OCI-LY7 (cell line): Measurements from ENCODE around the gene RARS2.

ENCODE experiments used
- CTCF ChIP-seq: fragments of 200-600 bp; sonication (generic); conservative IDR thresholded peaks from 2 replicates; pipeline ENCODE4 v1.5.1; 2014; ENCODE audit warnings: mild to moderate bottlenecking, antibody characterized with exemption, low read length, moderate library complexity, mixed read lengths
- EZH2phosphoT487 ChIP-seq: fragments of 200-600 bp; sonication (generic); IDR thresholded peaks from 2 replicates; pipeline ENCODE4 v1.6.1; 2018; ENCODE audit warnings: low read depth, borderline replicate concordance, mild to moderate bottlenecking, mixed run types, antibody characterized with exemption, low read length, moderate library complexity, mixed read lengths

GRCh38 chr6:87543696-87544473, 45.9 kb downstream of the RARS2 start:
- no peak for TF ChIP-seq CTCF
- TF ChIP-seq EZH2phosphoT487: no peak
